H54 (cell line): Measurements from ENCODE around the gene PCSK4.
"Not testable (repeated sequence)": the region's sequence is repeated elsewhere in the genome, so short reads cannot be mapped to it uniquely, and the experiment has no call there.

Source experiments
- DNase-seq: peaks from one replicate; pipeline ENCODE4 v3.0.0; 2011; ENCODE audit warnings: low spot score, mixed read lengths; ENCODE audit not compliant: insufficient read length
- FAIRE-seq: peaks from 3 replicates; lab custom pipeline; 2011; peaks lifted over from hg19 to GRCh38; lab: Jason Lieb, UNC
- POLR2A ChIP-seq: IDR thresholded peaks from 2 replicates; pipeline ENCODE4 v1.6.1; 2011; ENCODE audit warnings: low read depth, mild to moderate bottlenecking, low read length

The PCSK4 gene

DNA sequence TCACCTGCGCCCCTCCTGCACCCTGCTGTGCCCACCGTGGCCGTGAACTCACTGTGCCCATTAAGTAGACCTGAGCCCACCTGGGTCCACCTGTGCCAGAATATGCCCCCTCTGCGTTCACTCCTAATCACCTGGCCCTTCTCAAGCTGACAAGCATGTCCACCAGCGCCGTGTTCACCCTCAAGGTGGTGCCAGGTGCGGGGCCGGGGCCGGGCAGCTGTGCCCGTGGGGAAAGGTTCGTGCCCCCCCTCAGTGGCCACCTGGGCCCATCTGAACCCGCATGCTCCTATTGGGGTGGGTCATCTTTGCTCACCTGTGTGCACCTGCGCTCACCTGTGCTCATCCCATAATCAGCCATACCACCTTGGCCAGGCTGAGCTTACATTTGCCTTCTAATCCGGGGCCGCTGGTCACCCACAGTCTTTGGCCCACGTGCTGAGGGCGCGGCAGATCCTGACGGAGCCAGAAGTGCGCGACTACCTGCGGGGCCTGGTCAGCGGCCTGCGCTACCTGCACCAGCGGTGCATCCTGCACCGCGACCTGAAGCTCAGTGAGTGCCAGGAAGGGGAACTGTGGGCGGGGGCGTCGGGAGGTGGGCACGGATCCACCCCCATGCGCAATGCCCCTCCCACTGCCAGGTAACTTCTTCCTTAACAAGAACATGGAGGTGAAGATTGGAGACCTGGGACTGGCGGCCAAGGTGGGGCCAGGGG, 36.1 kb upstream of the PCSK4 start:
- FAIRE-seq: no peak
- no peak for TF ChIP-seq POLR2A
- no peak for DNase-seq

DNA sequence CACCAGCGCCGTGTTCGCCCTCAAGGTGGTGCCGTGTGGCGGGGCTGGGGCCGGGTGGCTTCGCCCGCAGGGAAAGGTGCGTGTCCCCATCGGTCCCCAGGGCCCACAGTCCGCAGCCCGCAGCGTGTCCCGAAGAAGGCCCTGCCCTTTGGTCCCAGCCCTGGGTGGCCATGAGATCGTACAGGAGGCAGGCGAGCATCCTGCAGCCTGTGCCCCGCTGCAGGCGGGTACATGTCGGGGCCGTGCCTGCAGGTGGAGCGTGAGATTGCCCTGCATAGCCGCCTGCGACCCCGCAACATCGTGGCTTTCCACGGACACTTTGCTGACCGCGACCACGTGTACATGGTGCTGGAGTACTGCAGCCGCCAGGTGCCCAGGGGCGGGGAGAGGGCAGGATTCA, 35.2 kb upstream of the PCSK4 start:
- FAIRE-seq (no peak), DNase-seq (no peak)
- TF ChIP-seq POLR2A: no peak

DNA sequence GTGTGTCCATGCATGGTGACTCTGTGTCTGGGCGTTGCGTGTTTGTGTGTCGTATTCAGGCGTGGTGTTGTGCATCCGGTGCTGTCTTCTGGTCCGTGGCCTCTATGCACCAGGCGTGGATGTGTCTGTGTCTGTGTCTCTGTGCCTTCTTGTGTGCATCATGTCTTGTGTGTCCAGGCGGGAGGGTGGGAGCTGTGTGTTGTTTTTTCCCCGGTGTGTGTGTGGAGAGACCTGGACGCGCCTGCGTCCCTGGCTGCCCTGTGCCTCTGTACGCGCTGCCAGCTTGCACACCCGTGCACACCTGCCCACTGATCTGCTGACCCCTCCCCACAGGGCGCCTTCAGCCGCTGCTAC, 34.8 kb upstream of the PCSK4 start:
- no peak for FAIRE-seq
- DNase-seq: no peak
- no peak for TF ChIP-seq POLR2A

DNA sequence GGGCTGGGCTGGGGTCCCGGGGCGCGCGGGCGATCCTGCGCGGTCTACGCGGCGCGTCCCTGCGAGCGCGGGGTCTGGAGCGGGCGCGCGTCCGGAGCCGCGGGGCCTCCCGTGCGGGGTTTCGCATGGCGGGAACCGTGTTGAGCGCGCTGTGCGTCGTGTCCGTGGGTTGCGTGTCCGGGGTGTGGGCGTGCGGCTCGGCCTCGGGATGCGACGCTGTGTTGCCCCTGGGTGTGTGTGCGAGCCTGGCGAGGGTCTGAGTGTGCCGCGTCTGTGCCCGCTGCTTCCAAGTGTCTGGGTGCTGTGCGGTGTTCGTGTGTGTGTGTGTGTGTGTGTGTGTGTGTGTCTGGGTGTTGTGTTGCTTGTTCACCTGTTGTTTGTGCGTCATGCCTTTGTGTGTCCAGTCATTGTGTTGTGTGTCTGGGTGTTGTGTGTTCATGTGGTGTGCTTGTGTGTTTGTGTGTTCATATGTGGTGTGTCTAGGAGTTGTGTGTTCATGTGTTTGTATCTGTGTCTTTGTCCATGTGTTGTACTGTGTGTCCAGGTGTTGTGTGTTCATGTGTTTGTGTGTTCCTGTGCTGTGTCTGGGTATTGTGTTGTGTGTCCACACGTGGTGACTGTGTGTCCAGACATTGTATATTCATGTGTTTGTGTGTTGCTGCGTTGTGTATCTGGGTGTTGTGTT, 34.3 kb upstream of the PCSK4 start:
- DNase-seq: no peak
- no peak for FAIRE-seq
- no peak for TF ChIP-seq POLR2A

DNA sequence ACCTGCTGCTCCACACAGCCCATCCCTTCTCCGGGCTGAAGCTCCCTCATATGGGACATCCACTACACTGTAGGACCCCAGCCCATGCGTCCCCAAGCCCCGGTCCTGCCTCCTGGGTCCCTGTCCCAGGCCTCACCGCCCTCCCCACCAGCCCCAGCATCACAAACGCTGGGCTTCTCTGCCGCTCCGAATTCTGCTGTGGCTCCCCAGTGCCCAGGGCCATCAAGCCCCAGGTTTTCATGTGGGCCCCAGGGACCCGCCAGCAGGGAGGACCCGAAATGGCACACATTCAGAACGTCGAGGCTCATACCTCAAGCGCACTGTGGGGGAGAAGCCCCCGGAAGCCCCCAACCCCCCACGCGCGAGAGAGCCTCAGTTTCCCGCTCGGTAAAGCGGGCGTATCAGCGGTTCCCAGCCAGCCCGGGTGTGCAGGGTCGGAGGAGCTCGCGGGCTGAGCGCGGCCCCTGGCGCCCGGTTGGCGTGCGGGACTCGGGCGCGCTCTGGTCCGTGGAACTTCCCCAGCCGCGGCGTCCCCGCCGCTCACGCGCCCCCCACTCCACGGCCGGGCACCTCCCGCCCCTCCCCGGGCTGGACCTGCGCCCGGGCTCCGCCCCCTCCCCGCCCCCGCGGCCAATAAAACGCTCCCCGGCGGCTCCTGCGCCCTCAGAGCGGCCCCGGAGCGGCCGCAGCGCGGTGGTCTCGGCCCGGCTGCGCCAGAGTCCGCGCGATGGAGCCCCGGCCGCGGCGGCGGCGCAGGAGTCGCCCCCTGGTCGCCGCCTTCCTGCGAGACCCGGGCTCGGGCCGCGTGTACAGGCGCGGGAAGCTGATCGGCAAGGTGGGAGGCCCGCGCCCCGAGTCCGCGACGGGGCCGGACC, 33.5 kb upstream of the PCSK4 start, which contains the start of gene PLK5:
PLK5 (plus strand) TSS at position 666 of the 875 bp plus-strand sequence. CDS start 2,920 bp downstream, outside the sequence.
- no peak for DNase-seq
- no peak for FAIRE-seq

GRCh38 chr19:1522838-1523237, 32.7 kb upstream of the PCSK4 start:
- DNase-seq: no peak
- no peak for TF ChIP-seq POLR2A
- no peak for FAIRE-seq

More for the DNA sequence above, 33.5 kb upstream of the PCSK4 start, which contains the start of gene PLK5:
- no peak for TF ChIP-seq POLR2A

GRCh38 chr19:1522061-1522460, 31.9 kb upstream of the PCSK4 start:
- DNase-seq (no peak), FAIRE-seq (no peak)

DNA sequence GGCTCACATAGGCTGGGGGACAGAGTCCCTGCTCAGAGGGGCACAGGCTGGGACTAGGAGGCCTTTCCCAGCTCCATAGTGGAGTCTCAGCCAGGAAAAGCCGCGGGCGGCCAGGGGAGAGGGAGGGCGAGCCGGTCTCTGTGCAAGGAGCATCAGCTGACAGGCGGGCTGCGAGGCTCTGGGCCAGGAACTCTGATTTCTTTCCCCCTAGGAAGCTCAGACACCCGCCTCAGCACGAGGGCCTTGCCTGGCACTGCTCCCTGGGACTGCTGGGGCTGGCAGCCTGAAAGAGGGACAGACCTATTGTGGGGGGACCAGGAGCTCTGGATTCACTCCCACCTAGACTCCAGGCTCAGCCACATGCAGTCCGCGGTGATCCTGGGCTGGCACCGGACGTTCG, 31.5 kb upstream of the PCSK4 start:
- DNase-seq (no peak), FAIRE-seq (no peak)
- TF ChIP-seq POLR2A: no peak

More at GRCh38 chr19:1522061-1522460, 31.9 kb upstream of the PCSK4 start:
- TF ChIP-seq POLR2A: no peak

GRCh38 chr19:1520203-1520780, 30.1 kb upstream of the PCSK4 start:
- FAIRE-seq: no peak
- peak; percentile 48 for DNase-seq
- no peak for TF ChIP-seq POLR2A

DNA sequence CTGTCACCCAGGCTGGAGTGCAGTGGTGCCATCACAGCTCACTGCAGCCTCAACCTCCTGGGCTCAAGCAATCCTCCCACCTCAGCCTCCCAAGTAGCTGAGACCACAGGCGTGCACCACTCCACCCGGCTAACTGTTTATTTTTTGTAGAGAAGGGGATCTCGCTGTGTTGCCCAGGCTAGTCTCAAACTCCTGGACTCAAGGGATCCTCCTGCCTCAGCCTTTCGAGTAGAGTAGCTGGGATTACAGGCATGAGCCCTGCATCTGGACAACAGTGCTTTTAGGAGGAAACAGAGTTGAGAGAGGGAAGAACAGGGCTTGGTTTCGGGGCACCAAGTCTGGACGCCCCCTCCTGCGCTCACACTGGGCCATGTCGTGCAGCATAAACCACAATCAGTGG, 29.7 kb upstream of the PCSK4 start:
- not testable (repeated sequence) for FAIRE-seq, DNase-seq

- no peak for DNase-seq
- FAIRE-seq: no peak
- no peak for TF ChIP-seq POLR2A
These were observed 28.3 kb upstream of the PCSK4 start for GRCh38 chr19:1518471-1518870.

GRCh38 chr19:1516395-1516753, 26.2 kb upstream of the PCSK4 start:
- FAIRE-seq: no peak
- no peak for TF ChIP-seq POLR2A
- no peak for DNase-seq

DNA sequence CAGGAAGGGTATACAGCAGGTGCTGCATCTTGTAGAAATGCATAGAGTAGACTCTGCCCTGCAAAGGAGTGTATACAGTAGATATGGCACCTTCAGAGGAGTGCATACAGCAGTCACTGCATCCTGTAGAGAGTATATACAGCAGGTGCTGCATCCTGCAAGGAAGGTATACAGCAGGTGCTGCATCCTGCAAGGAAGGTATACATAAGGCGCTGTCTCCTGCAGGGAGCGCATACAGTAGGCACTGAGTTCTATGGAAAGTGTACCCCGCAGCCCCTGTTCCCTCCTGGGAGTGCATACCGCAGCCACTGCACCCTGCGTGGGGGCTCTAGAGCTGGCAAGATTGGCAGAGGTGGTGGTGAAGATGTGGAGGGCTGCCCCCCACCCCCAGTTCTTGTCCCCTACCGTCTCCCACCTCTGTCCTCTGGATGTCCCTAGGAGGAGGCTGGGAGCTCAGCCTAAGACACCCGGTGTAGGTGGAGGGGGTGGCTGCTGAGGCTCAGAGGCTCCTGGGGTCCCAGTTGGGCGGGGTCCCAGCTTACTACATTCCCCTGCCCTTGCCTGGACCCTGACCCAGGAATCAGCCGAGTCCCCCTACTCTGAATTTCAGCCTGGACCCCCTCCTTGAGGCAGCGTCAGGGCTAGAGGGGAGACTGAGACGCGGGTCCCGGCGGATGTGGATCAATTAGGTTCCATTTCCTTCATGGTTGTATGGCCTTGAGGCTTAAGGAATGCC, 25.0 kb upstream of the PCSK4 start:
- DNase-seq (no peak), FAIRE-seq (no peak)
- TF ChIP-seq POLR2A: no peak
